NCI-H2196 (cell line): ENCODE results near the gene GPR68.
"Not testable (repeated sequence)": the region's sequence is repeated elsewhere in the genome, so short reads cannot be mapped to it uniquely, and the experiment has no call there.

ENCODE experiments used
- DNase-seq: peaks from one replicate; lab custom pipeline; 2025; ENCODE audit not compliant: unreplicated experiment; lab: John Stamatoyannopoulos, UW

The GPR68 gene

GRCh38 chr14:91273273-91273884, 28.9 kb upstream of the GPR68 start:
- no peak for DNase-seq

- no peak for DNase-seq
These were observed 28.1 kb upstream of the GPR68 start for GRCh38 chr14:91272341-91273272.

- no peak for DNase-seq
These were observed 27.1 kb upstream of the GPR68 start for GRCh38 chr14:91271639-91272038.

- DNase-seq = no peak
These were observed 26.1 kb upstream of the GPR68 start for GRCh38 chr14:91270619-91271018.

- no peak for DNase-seq
These were observed 25.7 kb upstream of the GPR68 start for GRCh38 chr14:91270188-91270587.

- DNase-seq = no peak
These were observed 24.8 kb upstream of the GPR68 start for GRCh38 chr14:91269076-91269991.

- no peak for DNase-seq
These were observed 23.5 kb upstream of the GPR68 start for GRCh38 chr14:91267965-91268437.

- not testable (repeated sequence) for DNase-seq
These were observed 21.8 kb upstream of the GPR68 start for GRCh38 chr14:91266276-91266675.

- no peak for DNase-seq
These were observed 20.9 kb upstream of the GPR68 start for GRCh38 chr14:91265404-91265803.

GRCh38 chr14:91264151-91265150, 19.9 kb upstream of the GPR68 start:
- no peak for DNase-seq

GRCh38 chr14:91263329-91263728, 18.8 kb upstream of the GPR68 start:
- DNase-seq = no peak

GRCh38 chr14:91261986-91262549, 17.6 kb upstream of the GPR68 start:
- DNase-seq = no peak

GRCh38 chr14:91261115-91261514, 16.6 kb upstream of the GPR68 start:
- DNase-seq = no peak

GRCh38 chr14:91258876-91259275, 14.4 kb upstream of the GPR68 start:
- no peak for DNase-seq

GRCh38 chr14:91258011-91258618, 13.6 kb upstream of the GPR68 start:
- no peak for DNase-seq

- DNase-seq = no peak
These were observed 13.0 kb upstream of the GPR68 start for GRCh38 chr14:91257328-91258010.

GRCh38 chr14:91256661-91257060, 12.2 kb upstream of the GPR68 start:
- DNase-seq = no peak

GRCh38 chr14:91255026-91255695, 10.7 kb upstream of the GPR68 start:
- no peak for DNase-seq
